Esophagus muscularis mucosa (tissue), 4 donors: ENCODE results near the gene NAV2. TPM values are rescaled to one million over a fixed set of nuclear protein-coding genes. Genes with fewer than 3 reads are reported as not detected.

ENCODE experiments used
- DNase-seq: peaks from one replicate; pipeline ENCODE4 v3.0.0-alpha.2; 2017; ENCODE audit errors: extremely low spot score
- H3K27ac ChIP-seq, 4 donors: fragments of 200-600 bp; sonication (generic); replicated peaks in 1 of 4; 1 replicate in 3 of 4; 2 replicates in 1 of 4; pipeline ENCODE4 v1.5.1; 2016 to 2019; ENCODE audit warnings: mild to moderate bottlenecking in 1 of 4
- H3K27me3 ChIP-seq, 4 donors: fragments of 200-600 bp; sonication (generic); one replicate each; pipeline versions ENCODE4 v1.5.1 to v1.6.0; 2016 to 2019
- H3K36me3 ChIP-seq, 4 donors: fragments of 200-600 bp; sonication (generic); one replicate each; pipeline ENCODE4 v1.5.1; 2016 to 2019
- H3K4me1 ChIP-seq, 4 donors: fragments of 200-600 bp; sonication (generic); one replicate each; pipeline ENCODE4 v1.5.1; 2016 to 2019
- H3K4me3 ChIP-seq, 4 donors: fragments of 200-600 bp; sonication (generic); 1 replicate in 2 of 4; 2 replicates in 2 of 4; pipeline ENCODE4 v1.5.1; 2016 to 2019; ENCODE audit warnings: mild to moderate bottlenecking in 4 of 4, moderate library complexity in 1 of 4
- H3K9me3 ChIP-seq, 4 donors: fragments of 200-600 bp; sonication (generic); 1 replicate in 3 of 4; 2 replicates in 1 of 4; pipeline ENCODE4 v1.5.1; 2016 to 2019
- CTCF ChIP-seq, 3 experiments: fragments of 200-600 bp in 2 of 3; fragments of 450-650 bp in 1 of 3; sonication (generic) in 2 of 3; IDR thresholded peaks; one replicate each; pipeline ENCODE4 v1.5.1; 2017 to 2019; ENCODE audit warnings: antibody characterized with exemption in 3 of 3, mild to moderate bottlenecking in 2 of 3, moderate library complexity in 1 of 3
- EP300 ChIP-seq: sonication (generic); formaldehyde crosslinking; IDR thresholded peaks from one replicate; pipeline ENCODE4 v1.6.1; 2017; ENCODE audit warnings: antibody characterized with exemption
- POLR2A ChIP-seq: fragments of 450-650 bp; IDR thresholded peaks from one replicate; pipeline ENCODE4 v1.6.1; 2017; ENCODE audit warnings: antibody characterized with exemption, moderate library complexity, mild to moderate bottlenecking, low read depth
- POLR2AphosphoS5 ChIP-seq, 2 donors: sonication (generic); formaldehyde crosslinking; IDR thresholded peaks; one replicate each; pipeline ENCODE4 v1.6.1; 2017; ENCODE audit warnings: antibody characterized with exemption in 2 of 2
- WGBS: methylation state at CpG from one replicate; pipeline ENCODE4 v1.1.5; 2018; 5-methylcytosine and 5-hydroxymethylcytosine counted together
- intact Hi-C: fragments of 100-400 bp; cut with DNase I; formaldehyde crosslinking; loops from one replicate; pipeline ENCODE4 v1.15.1; 2023
- total RNA-seq, 4 donors: library from RNA; depleted of rRNA; stranded (reverse); fragments of >200 nt; gene quantifications; one replicate each; pipeline versions ENCODE4 v1.1.0 to v1.2.1, GENCODE V29; 2016

The NAV2 gene
- total RNA-seq, 4 donors from 2014 or later: 21.9 to 57.0 (median 37.5) TPM

- intact Hi-C loops: no loop called here
- no peaks in the 10 kb centered on the region for H3K27me3 ChIP-seq
- peaks cover 28 to 62% (median 52%) of the 10 kb centered on the region in 4 donors for H3K4me1 ChIP-seq
- DNase-seq: no peak
- no peaks in the 10 kb centered on the region for H3K9me3 ChIP-seq
- no peaks in the 10 kb centered on the region for H3K36me3 ChIP-seq
- TF ChIP-seq POLR2AphosphoS5 (IDR thresholded peaks at IDR 0.05): no peak
- no peak for TF ChIP-seq EP300
- no peak for TF ChIP-seq CTCF (IDR thresholded peaks at IDR 0.05)
- TF ChIP-seq POLR2A: no peak
- WGBS: 70% methylated on average over 4 of the region's 4 CpGs
- peak overlapping the region; percentile 60 to 81 (median 70) for H3K27ac ChIP-seq
- H3K4me3 ChIP-seq: no peak overlapping the region
Measured at GRCh38 chr11:19696904-19697303, 15.7 kb upstream of the NAV2 start.

GRCh38 chr11:19697721-19698121 lies 14.9 kb upstream of the NAV2 start:
- Histone ChIP-seq H3K36me3 (no peaks in the 10 kb centered on the region), H3K27ac (peak overlapping the region; percentile 53 to 81 (median 70)), H3K4me3 (no peak overlapping the region), H3K9me3 (no peaks in the 10 kb centered on the region), H3K4me1 (peaks cover 28 to 71% (median 57%) of the 10 kb centered on the region in 4 donors), H3K27me3 (no peaks in the 10 kb centered on the region)
- intact Hi-C loops: no loop called here
- TF ChIP-seq CTCF (IDR thresholded peaks at IDR 0.05) (no peak), EP300 (no peak), POLR2A (no peak), POLR2AphosphoS5 (IDR thresholded peaks at IDR 0.05) (peak in 1 of 2 donors; percentile 6)
- WGBS: 30% methylated on average over 4 of the region's 4 CpGs
- no peak for DNase-seq

- Histone ChIP-seq H3K27ac (peak overlapping the region; percentile 53 to 81 (median 70)), H3K36me3 (no peaks in the 10 kb centered on the region), H3K9me3 (no peaks in the 10 kb centered on the region), H3K4me3 (no peak overlapping the region), H3K27me3 (no peaks in the 10 kb centered on the region), H3K4me1 (peaks cover 28 to 80% (median 65%) of the 10 kb centered on the region in 4 donors)
- TF ChIP-seq POLR2AphosphoS5 (IDR thresholded peaks at IDR 0.05): peak; percentile 71 to 83
- no peak for TF ChIP-seq POLR2A
- 79% methylated on average over 7 of the region's 8 CpGs for WGBS
- DNase-seq: no peak
- intact Hi-C loops: no loop called here
Measured at GRCh38 chr11:19698493-19699292, 13.9 kb upstream of the NAV2 start.

- no peak for DNase-seq
- Histone ChIP-seq H3K4me3 (no peak overlapping the region), H3K9me3 (no peaks in the 10 kb centered on the region), H3K4me1 (peaks cover 15 to 78% (median 64%) of the 10 kb centered on the region in 4 donors), H3K36me3 (no peaks in the 10 kb centered on the region), H3K27me3 (no peaks in the 10 kb centered on the region), H3K27ac (peak overlapping the region; percentile 41 to 64 (median 58))
- intact Hi-C loops: no loop called here
- no peak for TF ChIP-seq CTCF (IDR thresholded peaks at IDR 0.05)
- TF ChIP-seq POLR2A: no peak
- TF ChIP-seq POLR2AphosphoS5 (IDR thresholded peaks at IDR 0.05): no peak
- TF ChIP-seq EP300: no peak
- 69% methylated on average over 2 of the region's 2 CpGs for WGBS
Measured at GRCh38 chr11:19701421-19701820, 11.2 kb upstream of the NAV2 start.

- peak overlapping the region in 3 of 4 donors; percentile 53 to 63 (median 56) for H3K27ac ChIP-seq
- TF ChIP-seq POLR2A (no peak), CTCF (IDR thresholded peaks at IDR 0.05) (no peak), POLR2AphosphoS5 (IDR thresholded peaks at IDR 0.05) (no peak), EP300 (no peak)
- 94% methylated on average over 3 of the region's 3 CpGs for WGBS
- no peaks in the 10 kb centered on the region for H3K9me3 ChIP-seq
- DNase-seq: no peak
- H3K27me3 ChIP-seq: no peaks in the 10 kb centered on the region
- peaks cover 12 to 71% (median 56%) of the 10 kb centered on the region in 4 donors for H3K4me1 ChIP-seq
- intact Hi-C loops: no loop called here
- no peaks in the 10 kb centered on the region for H3K36me3 ChIP-seq
- no peak overlapping the region for H3K4me3 ChIP-seq
Measured at GRCh38 chr11:19702620-19703019, 10.0 kb upstream of the NAV2 start.
